Measurements from ENCODE around the gene GRIN3B.

Gene GRIN3B

GRCh38 chr19:995051-995827 lies 5.0 kb upstream of the GRIN3B start:
- Histone ChIP-seq H3K27me3 (ENCODE audit: control insufficient read depth, insufficient read depth, low read length) (peaks cover 8% of the 10 kb centered on the region), H3K9ac (ENCODE audit: low read depth, low read length) (no peak overlapping the region), H3K4me3 (ENCODE audit: low read depth, low read length) (no peak overlapping the region), H3K4me1 (ENCODE audit: control insufficient read depth, insufficient read depth, low read length) (no peaks in the 10 kb centered on the region), H3K9me3 (ENCODE audit: control insufficient read depth, insufficient read depth, low read length) (no peaks in the 10 kb centered on the region), H3K36me3 (ENCODE audit: control insufficient read depth, insufficient read depth, low read length) (peaks cover 34% of the 10 kb centered on the region)

DNA sequence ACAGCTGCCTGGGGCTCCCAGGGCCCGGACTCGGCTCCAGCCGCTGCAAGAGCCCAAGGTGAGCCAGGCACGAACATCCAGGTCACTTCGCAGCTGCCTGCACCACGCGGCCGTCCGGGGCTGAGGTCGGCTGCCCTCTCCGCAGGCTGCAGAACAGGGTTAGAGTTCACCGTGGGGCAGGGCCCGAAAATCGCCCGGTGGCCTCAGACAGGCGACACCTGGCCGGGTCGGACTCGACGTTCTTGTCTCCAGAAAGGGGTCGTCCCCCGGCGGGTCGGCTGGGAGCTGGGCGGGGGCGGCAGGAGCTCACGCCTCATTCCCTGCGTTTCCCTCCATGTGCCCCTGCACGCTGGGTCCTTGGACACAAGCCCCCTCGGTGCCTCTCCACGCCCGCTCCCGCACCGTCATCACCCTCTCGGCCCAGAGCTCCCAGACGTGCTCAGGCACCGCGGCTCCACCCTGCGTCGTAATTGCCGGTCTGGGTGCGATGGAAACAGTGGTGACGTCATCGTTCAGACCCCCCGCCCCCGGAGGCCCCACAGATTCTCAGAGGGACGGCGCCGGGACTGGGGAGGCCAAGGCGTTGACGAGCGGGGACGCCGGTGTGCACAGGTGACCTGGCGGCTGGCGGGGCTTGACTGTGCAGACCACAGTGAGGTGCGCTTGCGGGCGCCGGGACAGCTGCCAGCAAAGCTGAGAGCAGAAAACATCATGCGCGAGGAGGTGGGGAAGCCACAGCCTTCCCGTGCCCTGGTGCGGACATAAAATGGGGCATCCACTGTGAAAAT lies 4.0 kb upstream of the GRIN3B start:
- H3K4me3 ChIP-seq (ENCODE audit: low read depth, low read length), result peak overlapping the region; percentile 18
- no peak overlapping the region for H3K9ac ChIP-seq (ENCODE audit: low read depth, low read length)

GRCh38 chr19:998064-998463 lies 2.2 kb upstream of the GRIN3B start:
- H3K27me3 ChIP-seq (ENCODE audit: control insufficient read depth, insufficient read depth, low read length), result peaks cover 17% of the 10 kb centered on the region
- no peaks in the 10 kb centered on the region for H3K9me3 ChIP-seq (ENCODE audit: control insufficient read depth, insufficient read depth, low read length)
- H3K4me1 ChIP-seq (ENCODE audit: control insufficient read depth, insufficient read depth, low read length), result no peaks in the 10 kb centered on the region
- no peak overlapping the region for H3K9ac ChIP-seq (ENCODE audit: low read depth, low read length)
- no peak overlapping the region for H3K4me3 ChIP-seq (ENCODE audit: low read depth, low read length)
- H3K36me3 ChIP-seq (ENCODE audit: control insufficient read depth, insufficient read depth, low read length), result peaks cover 21% of the 10 kb centered on the region

More for the DNA sequence above, 4.0 kb upstream of the GRIN3B start:
- H3K9me3 ChIP-seq (ENCODE audit: control insufficient read depth, insufficient read depth, low read length), result no peaks in the 10 kb centered on the region
- H3K36me3 ChIP-seq (ENCODE audit: control insufficient read depth, insufficient read depth, low read length), result peaks cover 25% of the 10 kb centered on the region
- no peaks in the 10 kb centered on the region for H3K4me1 ChIP-seq (ENCODE audit: control insufficient read depth, insufficient read depth, low read length)
- H3K27me3 ChIP-seq (ENCODE audit: control insufficient read depth, insufficient read depth, low read length), result peaks cover 13% of the 10 kb centered on the region

GRCh38 chr19:999379-999719 lies 870 bp upstream of the GRIN3B start:
- H3K9me3 ChIP-seq (ENCODE audit: control insufficient read depth, insufficient read depth, low read length), result no peaks in the 10 kb centered on the region
- peaks cover 17% of the 10 kb centered on the region for H3K27me3 ChIP-seq (ENCODE audit: control insufficient read depth, insufficient read depth, low read length)

GRCh38 chr19:1000591-1001537 lies 645 bp downstream of the GRIN3B start:
- H3K27me3 ChIP-seq (ENCODE audit: control insufficient read depth, insufficient read depth, low read length), result peaks cover 17% of the 10 kb centered on the region
- no peaks in the 10 kb centered on the region for H3K4me1 ChIP-seq (ENCODE audit: control insufficient read depth, insufficient read depth, low read length)
- H3K9ac ChIP-seq (ENCODE audit: low read depth, low read length), result no peak overlapping the region
- H3K36me3 ChIP-seq (ENCODE audit: control insufficient read depth, insufficient read depth, low read length), result no peaks in the 10 kb centered on the region
- no peaks in the 10 kb centered on the region for H3K9me3 ChIP-seq (ENCODE audit: control insufficient read depth, insufficient read depth, low read length)
- peak overlapping the region; percentile 19 for H3K4me3 ChIP-seq (ENCODE audit: low read depth, low read length)

More at GRCh38 chr19:999379-999719, 870 bp upstream of the GRIN3B start:
- peaks cover 9% of the 10 kb centered on the region for H3K36me3 ChIP-seq (ENCODE audit: control insufficient read depth, insufficient read depth, low read length)
- H3K4me1 ChIP-seq (ENCODE audit: control insufficient read depth, insufficient read depth, low read length), result no peaks in the 10 kb centered on the region
- H3K4me3 ChIP-seq (ENCODE audit: low read depth, low read length), result no peak overlapping the region
- no peak overlapping the region for H3K9ac ChIP-seq (ENCODE audit: low read depth, low read length)

GRCh38 chr19:1001538-1002166 lies 1.4 kb downstream of the GRIN3B start:
- H3K4me3 ChIP-seq (ENCODE audit: low read depth, low read length), result no peak overlapping the region

DNA sequence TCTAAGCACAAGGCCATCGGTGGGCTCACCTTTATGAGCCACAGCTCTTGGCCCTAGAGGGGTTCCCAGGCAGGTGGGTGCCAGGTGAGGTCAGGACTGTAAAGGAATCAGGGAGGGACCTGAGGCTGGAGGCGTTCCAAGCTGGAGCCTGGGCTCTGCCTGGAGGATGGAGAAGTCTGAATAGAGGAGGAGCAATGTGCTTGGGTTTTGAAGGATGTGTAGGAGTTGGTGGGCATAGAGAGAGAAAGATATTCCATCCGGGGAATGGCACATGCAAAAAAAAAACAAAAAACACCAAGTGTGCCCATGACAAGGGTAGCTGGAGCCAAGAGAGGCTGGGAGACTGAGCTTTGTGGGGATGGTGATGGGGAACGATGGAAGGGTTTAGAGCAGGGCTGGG lies 2.4 kb downstream of the GRIN3B start:
- Histone ChIP-seq H3K4me1 (ENCODE audit: control insufficient read depth, insufficient read depth, low read length) (no peaks in the 10 kb centered on the region), H3K27me3 (ENCODE audit: control insufficient read depth, insufficient read depth, low read length) (peaks cover 15% of the 10 kb centered on the region), H3K4me3 (ENCODE audit: low read depth, low read length) (no peak overlapping the region), H3K36me3 (ENCODE audit: control insufficient read depth, insufficient read depth, low read length) (peaks cover 6% of the 10 kb centered on the region), H3K9ac (ENCODE audit: low read depth, low read length) (no peak overlapping the region), H3K9me3 (ENCODE audit: control insufficient read depth, insufficient read depth, low read length) (no peaks in the 10 kb centered on the region)

More at GRCh38 chr19:1001538-1002166, 1.4 kb downstream of the GRIN3B start:
- H3K4me1 ChIP-seq (ENCODE audit: control insufficient read depth, insufficient read depth, low read length), result no peaks in the 10 kb centered on the region
- H3K27me3 ChIP-seq (ENCODE audit: control insufficient read depth, insufficient read depth, low read length), result peaks cover 17% of the 10 kb centered on the region
- H3K36me3 ChIP-seq (ENCODE audit: control insufficient read depth, insufficient read depth, low read length), result peaks cover 4% of the 10 kb centered on the region
- H3K9me3 ChIP-seq (ENCODE audit: control insufficient read depth, insufficient read depth, low read length), result no peaks in the 10 kb centered on the region
- no peak overlapping the region for H3K9ac ChIP-seq (ENCODE audit: low read depth, low read length)

GRCh38 chr19:1003283-1003682 lies 3.1 kb downstream of the GRIN3B start:
- Histone ChIP-seq H3K27me3 (ENCODE audit: control insufficient read depth, insufficient read depth, low read length) (peaks cover 14% of the 10 kb centered on the region), H3K36me3 (ENCODE audit: control insufficient read depth, insufficient read depth, low read length) (peaks cover 6% of the 10 kb centered on the region)

GRCh38 chr19:1004204-1004802 lies 4.1 kb downstream of the GRIN3B start:
- Histone ChIP-seq H3K9me3 (ENCODE audit: control insufficient read depth, insufficient read depth, low read length) (no peaks in the 10 kb centered on the region), H3K36me3 (ENCODE audit: control insufficient read depth, insufficient read depth, low read length) (peaks cover 6% of the 10 kb centered on the region), H3K4me3 (ENCODE audit: low read depth, low read length) (no peak overlapping the region), H3K27me3 (ENCODE audit: control insufficient read depth, insufficient read depth, low read length) (peaks cover 11% of the 10 kb centered on the region), H3K9ac (ENCODE audit: low read depth, low read length) (no peak overlapping the region), H3K4me1 (ENCODE audit: control insufficient read depth, insufficient read depth, low read length) (no peaks in the 10 kb centered on the region)

More at GRCh38 chr19:1003283-1003682, 3.1 kb downstream of the GRIN3B start:
- Histone ChIP-seq H3K4me1 (ENCODE audit: control insufficient read depth, insufficient read depth, low read length) (no peaks in the 10 kb centered on the region), H3K4me3 (ENCODE audit: low read depth, low read length) (no peak overlapping the region), H3K9me3 (ENCODE audit: control insufficient read depth, insufficient read depth, low read length) (no peaks in the 10 kb centered on the region), H3K9ac (ENCODE audit: low read depth, low read length) (no peak overlapping the region)

DNA sequence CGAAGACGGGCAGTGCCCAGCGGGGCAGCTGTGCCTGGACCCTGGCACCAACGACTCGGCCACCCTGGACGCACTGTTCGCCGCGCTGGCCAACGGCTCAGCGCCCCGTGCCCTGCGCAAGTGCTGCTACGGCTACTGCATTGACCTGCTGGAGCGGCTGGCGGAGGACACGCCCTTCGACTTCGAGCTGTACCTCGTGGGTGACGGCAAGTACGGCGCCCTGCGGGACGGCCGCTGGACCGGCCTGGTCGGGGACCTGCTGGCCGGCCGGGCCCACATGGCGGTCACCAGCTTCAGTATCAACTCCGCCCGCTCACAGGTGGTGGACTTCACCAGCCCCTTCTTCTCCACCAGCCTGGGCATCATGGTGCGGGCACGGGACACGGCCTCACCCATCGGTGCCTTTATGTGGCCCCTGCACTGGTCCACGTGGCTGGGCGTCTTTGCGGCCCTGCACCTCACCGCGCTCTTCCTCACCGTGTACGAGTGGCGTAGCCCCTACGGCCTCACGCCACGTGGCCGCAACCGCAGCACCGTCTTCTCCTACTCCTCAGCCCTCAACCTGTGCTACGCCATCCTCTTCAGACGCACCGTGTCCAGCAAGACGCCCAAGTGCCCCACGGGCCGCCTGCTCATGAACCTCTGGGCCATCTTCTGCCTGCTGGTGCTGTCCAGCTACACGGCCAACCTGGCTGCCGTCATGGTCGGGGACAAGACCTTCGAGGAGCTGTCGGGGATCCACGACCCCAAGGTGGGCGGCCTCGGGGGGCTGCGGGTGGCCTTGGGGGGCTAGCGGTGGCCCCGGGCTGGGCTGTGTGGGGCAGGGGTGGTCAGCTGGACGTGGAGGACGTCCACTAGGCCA lies 4.8 kb downstream of the GRIN3B start:
- Histone ChIP-seq H3K9me3 (ENCODE audit: control insufficient read depth, insufficient read depth, low read length) (no peaks in the 10 kb centered on the region), H3K9ac (ENCODE audit: low read depth, low read length) (no peak overlapping the region), H3K27me3 (ENCODE audit: control insufficient read depth, insufficient read depth, low read length) (peaks cover 9% of the 10 kb centered on the region), H3K36me3 (ENCODE audit: control insufficient read depth, insufficient read depth, low read length) (peaks cover 10% of the 10 kb centered on the region), H3K4me3 (ENCODE audit: low read depth, low read length) (no peak overlapping the region), H3K4me1 (ENCODE audit: control insufficient read depth, insufficient read depth, low read length) (no peaks in the 10 kb centered on the region)

Measured in iPS-15b (cell line).